ENCODE data around the gene PRORP. TPM values are rescaled to one million over a fixed set of nuclear protein-coding genes. Genes with fewer than 3 reads are reported as not detected.

PRORP gene
- total RNA-seq, 1 experiment from 2014 or later = 30.5 TPM

DNA sequence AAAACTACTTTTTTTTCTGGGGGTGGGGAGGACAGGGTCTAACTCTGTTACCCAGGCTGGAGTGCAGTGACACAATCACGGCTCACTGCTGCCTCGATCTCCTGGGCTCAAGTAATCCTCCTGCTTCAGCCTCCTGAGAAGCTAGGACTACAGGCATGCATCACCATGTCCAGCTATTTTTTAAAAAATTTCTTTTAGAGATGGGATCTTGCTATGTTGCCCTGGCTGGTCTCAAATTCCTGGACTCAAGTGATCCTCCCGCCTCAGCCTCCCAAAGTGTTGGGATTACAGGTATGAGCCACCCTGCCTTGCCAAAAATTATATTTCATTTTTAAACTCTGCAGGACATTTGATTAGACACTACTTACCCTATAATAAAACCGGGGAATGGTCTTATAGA, 6.1 kb upstream of the PRORP start:
- Mint-ChIP-seq H3K9me3 (ENCODE audit: unreplicated experiment) (no peaks in the 10 kb centered on the region), H3K4me1 (ENCODE audit: insufficient read depth, unreplicated experiment) (peaks cover 18% of the 10 kb centered on the region), H3K27ac (ENCODE audit: low read depth, unreplicated experiment) (no peak overlapping the region), H3K36me3 (ENCODE audit: insufficient read depth, unreplicated experiment) (peaks cover 45% of the 10 kb centered on the region), H3K27me3 (ENCODE audit: insufficient read depth, unreplicated experiment) (no peaks in the 10 kb centered on the region), H3K4me3 (ENCODE audit: unreplicated experiment) (no peak overlapping the region)
- ChIA-PET CTCF (no interaction called here), POLR2A (no interaction called here)
- no peak for DNase-seq (ENCODE audit: unreplicated experiment)
- no TSS peak for BruUV-seq (replicated peaks)
- TF ChIP-seq, protein P1, sequence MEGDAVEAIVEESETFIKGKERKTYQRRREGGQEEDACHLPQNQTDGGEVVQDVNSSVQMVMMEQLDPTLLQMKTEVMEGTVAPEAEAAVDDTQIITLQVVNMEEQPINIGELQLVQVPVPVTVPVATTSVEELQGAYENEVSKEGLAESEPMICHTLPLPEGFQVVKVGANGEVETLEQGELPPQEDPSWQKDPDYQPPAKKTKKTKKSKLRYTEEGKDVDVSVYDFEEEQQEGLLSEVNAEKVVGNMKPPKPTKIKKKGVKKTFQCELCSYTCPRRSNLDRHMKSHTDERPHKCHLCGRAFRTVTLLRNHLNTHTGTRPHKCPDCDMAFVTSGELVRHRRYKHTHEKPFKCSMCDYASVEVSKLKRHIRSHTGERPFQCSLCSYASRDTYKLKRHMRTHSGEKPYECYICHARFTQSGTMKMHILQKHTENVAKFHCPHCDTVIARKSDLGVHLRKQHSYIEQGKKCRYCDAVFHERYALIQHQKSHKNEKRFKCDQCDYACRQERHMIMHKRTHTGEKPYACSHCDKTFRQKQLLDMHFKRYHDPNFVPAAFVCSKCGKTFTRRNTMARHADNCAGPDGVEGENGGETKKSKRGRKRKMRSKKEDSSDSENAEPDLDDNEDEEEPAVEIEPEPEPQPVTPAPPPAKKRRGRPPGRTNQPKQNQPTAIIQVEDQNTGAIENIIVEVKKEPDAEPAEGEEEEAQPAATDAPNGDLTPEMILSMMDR (IDR thresholded peaks at IDR 0.05; ENCODE audit: unreplicated experiment) = no peak
- intact Hi-C loops (cut with micrococcal nuclease) = no loop called here

DNA sequence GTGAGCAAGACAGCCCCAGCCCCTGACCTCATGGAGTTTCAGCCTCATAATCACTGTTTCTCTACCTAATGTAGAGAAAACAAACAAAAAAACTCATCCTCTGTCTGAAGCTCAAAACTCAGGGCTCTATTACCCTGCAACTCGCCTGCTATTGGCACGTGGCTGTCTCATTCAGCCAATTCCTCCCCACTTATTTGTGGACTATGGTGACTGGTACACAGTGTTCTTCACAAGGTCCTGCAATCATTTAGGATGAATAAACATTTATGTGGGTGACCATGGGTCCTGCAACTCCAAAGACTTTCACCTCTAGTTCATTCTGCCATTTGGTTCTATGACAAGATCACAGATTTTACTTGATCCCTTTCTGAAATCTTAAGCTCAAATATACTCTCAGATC, 5.2 kb upstream of the PRORP start:
- no peak overlapping the region for H3K27ac Mint-ChIP-seq (ENCODE audit: low read depth, unreplicated experiment)
- intact Hi-C loops (cut with micrococcal nuclease) = no loop called here
- DNase-seq (ENCODE audit: unreplicated experiment) = no peak
- peaks cover 18% of the 10 kb centered on the region for H3K4me1 Mint-ChIP-seq (ENCODE audit: insufficient read depth, unreplicated experiment)
- TF ChIP-seq, protein P1 (IDR thresholded peaks at IDR 0.05; ENCODE audit: unreplicated experiment) = no peak
- BruUV-seq (replicated peaks) = no TSS peak
- no peak overlapping the region for H3K4me3 Mint-ChIP-seq (ENCODE audit: unreplicated experiment)
- H3K36me3 Mint-ChIP-seq (ENCODE audit: insufficient read depth, unreplicated experiment) = peaks cover 38% of the 10 kb centered on the region
- ChIA-PET CTCF (no interaction called here), POLR2A (interaction anchor here (0.7 kb wide), 1 partner anchor 96 kb away, joined by 3 read pairs; no protein-coding TSS in a partner anchor)
- H3K9me3 Mint-ChIP-seq (ENCODE audit: unreplicated experiment) = no peaks in the 10 kb centered on the region
- no peaks in the 10 kb centered on the region for H3K27me3 Mint-ChIP-seq (ENCODE audit: insufficient read depth, unreplicated experiment)

DNA sequence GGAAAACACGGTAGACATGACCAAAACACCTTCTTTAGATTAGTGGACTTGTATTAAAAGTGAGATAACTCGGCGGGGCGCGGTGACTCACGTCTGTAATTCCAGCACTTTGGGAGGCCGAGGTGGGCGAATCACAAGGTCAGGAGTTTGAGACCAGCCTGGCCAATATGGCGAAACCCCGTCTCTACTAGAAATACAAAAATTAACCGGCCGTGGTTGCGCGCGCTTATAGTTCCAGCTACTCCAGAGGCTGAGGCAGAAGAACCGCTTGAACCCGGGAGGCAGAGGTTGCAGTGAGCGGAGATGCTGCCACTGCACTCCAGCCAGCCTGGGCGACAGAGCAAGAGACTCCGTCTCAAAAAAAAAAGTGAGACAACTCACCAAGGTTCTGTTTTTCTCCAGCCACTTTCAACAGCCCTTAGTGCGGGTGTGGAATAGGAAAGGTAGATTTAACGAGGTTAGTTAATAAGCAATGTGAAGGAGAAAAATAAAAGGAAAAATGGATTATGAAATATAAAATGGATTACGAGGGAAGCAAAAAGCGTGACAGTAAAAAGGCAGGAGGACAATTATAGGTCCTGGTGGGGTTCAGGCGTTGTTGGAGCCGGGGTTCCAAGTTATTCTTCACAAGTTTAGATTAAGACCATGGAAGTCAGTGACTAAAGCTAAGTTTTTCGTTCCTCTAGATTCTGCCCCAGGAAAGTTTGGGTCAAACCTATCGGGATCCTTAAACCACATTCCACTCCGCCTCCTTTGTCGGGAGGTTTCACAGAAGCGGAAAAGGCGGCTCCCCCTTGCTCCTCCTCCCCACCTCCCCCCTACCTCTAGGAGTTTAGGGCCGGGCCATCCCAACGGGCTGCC, 1.1 kb upstream of the PRORP start:
- no peak for DNase-seq (ENCODE audit: unreplicated experiment)
- ChIA-PET POLR2A (interaction anchor here (0.6 to 5.0 kb wide), 48 partner anchors 10 to 695 kb away, joined by 3 to 85 read pairs (median 4); partner anchors contain the start of genes BAZ1A, FAM177A1, NFKBIA and PSMA6), CTCF (interaction anchor here (1.0 to 1.3 kb wide), 2 partner anchors 97 to 289 kb away, joined by 3 read pairs; no protein-coding TSS in a partner anchor)
- BruUV-seq (replicated peaks) = TSS peak; percentile 70
- Mint-ChIP-seq H3K27me3 (ENCODE audit: insufficient read depth, unreplicated experiment) (no peaks in the 10 kb centered on the region), H3K4me1 (ENCODE audit: insufficient read depth, unreplicated experiment) (peaks cover 36% of the 10 kb centered on the region), H3K4me3 (ENCODE audit: unreplicated experiment) (peak overlapping the region; percentile 98), H3K9me3 (ENCODE audit: unreplicated experiment) (no peaks in the 10 kb centered on the region), H3K36me3 (ENCODE audit: insufficient read depth, unreplicated experiment) (peaks cover 20% of the 10 kb centered on the region), H3K27ac (ENCODE audit: low read depth, unreplicated experiment) (peak overlapping the region; percentile 100)
- TF ChIP-seq, protein P1 (IDR thresholded peaks at IDR 0.05; ENCODE audit: unreplicated experiment) = no peak
- intact Hi-C loops (cut with micrococcal nuclease) = loop anchor here (1.0 kb wide), 3 partner anchors 75 to 282 kb away; partner anchors contain the start of genes FAM177A1 and SRP54

DNA sequence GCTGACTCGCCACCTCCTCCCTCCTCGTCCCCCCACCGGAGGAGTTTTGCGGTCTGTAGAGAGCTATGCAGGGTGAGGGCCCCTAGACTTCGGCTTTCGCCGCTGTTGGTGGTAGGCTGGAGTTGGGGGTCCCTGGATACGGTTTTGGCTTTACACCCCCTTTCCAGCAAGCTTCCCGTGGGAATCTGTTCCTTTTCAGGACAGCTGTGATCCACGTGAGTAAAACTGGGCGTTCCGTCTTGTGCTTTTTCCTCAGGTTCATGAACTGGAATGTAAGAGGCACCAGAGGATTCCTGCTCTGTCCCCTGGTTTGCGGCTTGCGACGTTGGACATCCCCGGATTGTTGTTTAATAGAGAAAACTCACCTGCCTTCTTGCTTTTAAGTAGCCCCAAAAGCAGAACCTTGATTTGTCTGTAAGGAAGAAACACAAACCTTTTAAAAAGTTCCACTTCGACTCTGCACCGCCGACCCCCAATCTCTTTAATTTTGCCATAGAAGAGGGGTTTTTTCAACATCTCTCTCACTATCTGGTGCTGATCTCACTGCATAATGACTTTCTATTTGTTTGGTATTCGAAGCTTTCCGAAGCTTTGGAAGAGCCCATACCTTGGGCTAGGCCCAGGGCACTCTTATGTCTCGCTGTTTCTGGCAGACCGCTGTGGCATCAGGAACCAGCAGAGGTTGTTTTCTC, 490 bp downstream of the PRORP start:
- intact Hi-C loops (cut with micrococcal nuclease) = loop anchor here (1.0 to 2.0 kb wide), 2 partner anchors 91 to 170 kb away; partner anchors contain the start of gene PSMA6
- DNase-seq (ENCODE audit: unreplicated experiment) = peak; percentile 18
- Mint-ChIP-seq H3K4me1 (ENCODE audit: insufficient read depth, unreplicated experiment) (peaks cover 29% of the 10 kb centered on the region), H3K27me3 (ENCODE audit: insufficient read depth, unreplicated experiment) (no peaks in the 10 kb centered on the region), H3K9me3 (ENCODE audit: unreplicated experiment) (no peaks in the 10 kb centered on the region), H3K4me3 (ENCODE audit: unreplicated experiment) (peak overlapping the region; percentile 98), H3K27ac (ENCODE audit: low read depth, unreplicated experiment) (peak overlapping the region; percentile 100), H3K36me3 (ENCODE audit: insufficient read depth, unreplicated experiment) (peaks cover 14% of the 10 kb centered on the region)
- ChIA-PET POLR2A (interaction anchor here (0.8 to 5.0 kb wide), 28 partner anchors 8 to 281 kb away, joined by 3 to 85 read pairs (median 6); partner anchors contain the start of genes BAZ1A, FAM177A1, NFKBIA and PSMA6), CTCF (interaction anchor here (0.6 to 1.5 kb wide), 11 partner anchors 21 to 423 kb away, joined by 3 to 6 read pairs (median 4); no protein-coding TSS in a partner anchor)
- TSS peak; percentile 46 for BruUV-seq (replicated peaks)
- TF ChIP-seq, protein P1 (IDR thresholded peaks at IDR 0.05; ENCODE audit: unreplicated experiment) = no peak

Measured in MCF 10A (cell line).